Measurements from ENCODE around the gene EPHA8.
A peak's percentile ranks its signal among the peaks of the same experiment; 100 is the strongest.

Gene EPHA8

DNA sequence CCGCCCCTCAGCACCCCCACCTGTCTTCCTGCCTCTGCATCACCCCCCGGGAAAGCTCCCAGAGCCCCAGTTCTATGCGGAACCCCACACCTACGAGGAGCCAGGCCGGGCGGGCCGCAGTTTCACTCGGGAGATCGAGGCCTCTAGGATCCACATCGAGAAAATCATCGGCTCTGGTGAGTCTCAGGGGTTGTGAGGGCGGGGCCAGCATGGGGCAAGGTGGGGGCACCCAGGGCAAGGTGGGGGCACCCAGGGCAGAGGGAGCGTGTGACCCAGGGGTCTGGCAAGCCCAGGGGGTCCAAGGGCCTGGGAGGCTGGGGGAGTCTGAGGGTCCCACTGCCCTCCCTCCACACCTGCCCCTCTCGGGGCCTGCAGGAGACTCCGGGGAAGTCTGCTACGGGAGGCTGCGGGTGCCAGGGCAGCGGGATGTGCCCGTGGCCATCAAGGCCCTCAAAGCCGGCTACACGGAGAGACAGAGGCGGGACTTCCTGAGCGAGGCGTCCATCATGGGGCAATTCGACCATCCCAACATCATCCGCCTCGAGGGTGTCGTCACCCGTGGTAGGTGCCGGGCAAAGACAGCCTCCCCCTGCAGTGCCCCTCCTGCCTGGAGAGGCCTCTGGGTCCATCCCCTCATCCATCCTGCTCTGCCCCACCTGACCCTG, 34.1 kb downstream of the EPHA8 start:
- H3K79me2 ChIP-seq (ENCODE audit: control insufficient read depth, insufficient read depth, low read length, poor library complexity), result no peaks in the 10 kb centered on the region
- H2AFZ ChIP-seq (ENCODE audit: insufficient read depth, low read length, poor library complexity), result no peak overlapping the region
- no peak for DNase-seq
- peaks cover 2% of the 10 kb centered on the region for H3K27me3 ChIP-seq (ENCODE audit: insufficient read depth, low read length)
- no peak overlapping the region for H3K14ac ChIP-seq (ENCODE audit: low read length)
- H3K4ac ChIP-seq (ENCODE audit: low read depth, low read length), result no peak overlapping the region
- no peak overlapping the region for H3K27ac ChIP-seq (ENCODE audit: low read depth, low read length)
- no peak overlapping the region for H3K9ac ChIP-seq (ENCODE audit: low read length)
- no peak overlapping the region for H2AK5ac ChIP-seq (ENCODE audit: low read length)
- H4K12ac ChIP-seq (ENCODE audit: low read depth, low read length), result no peak overlapping the region
- WGBS (ENCODE audit: extremely low coverage, insufficient coverage, insufficient read length), result no CpG with 5 or more reads among the region's 30 CpGs
- H2BK5ac ChIP-seq (ENCODE audit: low read depth, low read length, poor library complexity), result no peak overlapping the region
- no peak overlapping the region for H3K4me2 ChIP-seq (ENCODE audit: low read length)
- H3K4me3 ChIP-seq (ENCODE audit: low read depth, low read length), result no peak overlapping the region
- no peaks in the 10 kb centered on the region for H3K79me1 ChIP-seq (ENCODE audit: low read length)
- H2BK120ac ChIP-seq (ENCODE audit: insufficient read depth, low read length, poor library complexity), result no peak overlapping the region
- peaks cover 5% of the 10 kb centered on the region for H3K9me3 ChIP-seq (ENCODE audit: insufficient read depth, low read depth, low read length)
- no peak overlapping the region for H4K8ac ChIP-seq (ENCODE audit: low read depth, low read length)
- no peaks in the 10 kb centered on the region for H3K4me1 ChIP-seq (ENCODE audit: control insufficient read depth in 1 of 2, insufficient read depth in 2 of 2, low read length in 2 of 2)
- H3K18ac ChIP-seq (ENCODE audit: low read length), result no peak overlapping the region
- no peak overlapping the region for H2BK12ac ChIP-seq (ENCODE audit: low read length)
- H3K23ac ChIP-seq (ENCODE audit: low read length), result no peak overlapping the region
- no peak overlapping the region for H4K91ac ChIP-seq (ENCODE audit: low read depth, low read length)
- H3K36me3 ChIP-seq (ENCODE audit: control insufficient read depth in 1 of 2, insufficient read depth in 2 of 2, low read length in 2 of 2), result no peaks in the 10 kb centered on the region

- DNase-seq, result no peak
- Histone ChIP-seq H3K9me3 (ENCODE audit: insufficient read depth, low read depth, low read length) (peaks cover 5% of the 10 kb centered on the region), H3K4me1 (ENCODE audit: control insufficient read depth in 1 of 2, insufficient read depth in 2 of 2, low read length in 2 of 2) (no peaks in the 10 kb centered on the region), H3K36me3 (ENCODE audit: control insufficient read depth in 1 of 2, insufficient read depth in 2 of 2, low read length in 2 of 2) (no peaks in the 10 kb centered on the region), H2BK12ac (ENCODE audit: low read length) (no peak overlapping the region), H3K4me3 (ENCODE audit: low read depth, low read length) (no peak overlapping the region), H4K12ac (ENCODE audit: low read depth, low read length) (no peak overlapping the region), H3K14ac (ENCODE audit: low read length) (no peak overlapping the region), H2BK5ac (ENCODE audit: low read depth, low read length, poor library complexity) (no peak overlapping the region), H3K18ac (ENCODE audit: low read length) (no peak overlapping the region), H3K27ac (ENCODE audit: low read depth, low read length) (no peak overlapping the region), H2BK120ac (ENCODE audit: insufficient read depth, low read length, poor library complexity) (no peak overlapping the region), H3K4ac (ENCODE audit: low read depth, low read length) (no peak overlapping the region), H2AK5ac (ENCODE audit: low read length) (no peak overlapping the region), H2AFZ (ENCODE audit: insufficient read depth, low read length, poor library complexity) (no peak overlapping the region), H3K9ac (ENCODE audit: low read length) (no peak overlapping the region), H4K91ac (ENCODE audit: low read depth, low read length) (no peak overlapping the region), H3K79me2 (ENCODE audit: control insufficient read depth, insufficient read depth, low read length, poor library complexity) (no peaks in the 10 kb centered on the region), H3K79me1 (ENCODE audit: low read length) (no peaks in the 10 kb centered on the region), H3K27me3 (ENCODE audit: insufficient read depth, low read length) (peaks cover 2% of the 10 kb centered on the region), H4K8ac (ENCODE audit: low read depth, low read length) (no peak overlapping the region), H3K23ac (ENCODE audit: low read length) (no peak overlapping the region), H3K4me2 (ENCODE audit: low read length) (no peak overlapping the region)
- WGBS (ENCODE audit: extremely low coverage, insufficient coverage, insufficient read length), result no CpG with 5 or more reads among the region's 8 CpGs
These were observed 34.7 kb downstream of the EPHA8 start for GRCh38 chr1:22597996-22598395.

DNA sequence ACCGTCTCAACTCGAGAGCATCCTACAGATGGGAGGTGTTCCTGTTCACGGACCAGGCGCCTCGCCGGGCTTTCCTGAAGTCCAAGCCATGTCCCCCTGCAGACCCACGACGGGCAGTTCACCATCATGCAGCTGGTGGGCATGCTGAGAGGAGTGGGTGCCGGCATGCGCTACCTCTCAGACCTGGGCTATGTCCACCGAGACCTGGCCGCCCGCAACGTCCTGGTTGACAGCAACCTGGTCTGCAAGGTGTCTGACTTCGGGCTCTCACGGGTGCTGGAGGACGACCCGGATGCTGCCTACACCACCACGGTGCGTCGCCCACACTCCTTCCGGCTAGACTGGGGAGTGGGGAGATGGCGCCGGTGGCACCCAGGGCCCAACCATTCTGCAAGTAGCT, 35.4 kb downstream of the EPHA8 start:
- no peak overlapping the region for H3K4me2 ChIP-seq (ENCODE audit: low read length)
- H3K36me3 ChIP-seq (ENCODE audit: control insufficient read depth in 1 of 2, insufficient read depth in 2 of 2, low read length in 2 of 2), result no peaks in the 10 kb centered on the region
- no CpG with 5 or more reads among the region's 24 CpGs for WGBS (ENCODE audit: extremely low coverage, insufficient coverage, insufficient read length)
- H3K14ac ChIP-seq (ENCODE audit: low read length), result no peak overlapping the region
- H3K4me3 ChIP-seq (ENCODE audit: low read depth, low read length), result no peak overlapping the region
- no peak overlapping the region for H2BK12ac ChIP-seq (ENCODE audit: low read length)
- no peak overlapping the region for H2BK5ac ChIP-seq (ENCODE audit: low read depth, low read length, poor library complexity)
- no peaks in the 10 kb centered on the region for H3K79me2 ChIP-seq (ENCODE audit: control insufficient read depth, insufficient read depth, low read length, poor library complexity)
- no peak overlapping the region for H2AFZ ChIP-seq (ENCODE audit: insufficient read depth, low read length, poor library complexity)
- H4K12ac ChIP-seq (ENCODE audit: low read depth, low read length), result no peak overlapping the region
- peaks cover 2% of the 10 kb centered on the region for H3K9me3 ChIP-seq (ENCODE audit: insufficient read depth, low read depth, low read length)
- H3K4ac ChIP-seq (ENCODE audit: low read depth, low read length), result no peak overlapping the region
- no peak overlapping the region for H2AK5ac ChIP-seq (ENCODE audit: low read length)
- H2BK120ac ChIP-seq (ENCODE audit: insufficient read depth, low read length, poor library complexity), result no peak overlapping the region
- no peak overlapping the region for H3K9ac ChIP-seq (ENCODE audit: low read length)
- H3K18ac ChIP-seq (ENCODE audit: low read length), result no peak overlapping the region
- H3K27ac ChIP-seq (ENCODE audit: low read depth, low read length), result no peak overlapping the region
- H4K8ac ChIP-seq (ENCODE audit: low read depth, low read length), result no peak overlapping the region
- no peak overlapping the region for H3K23ac ChIP-seq (ENCODE audit: low read length)
- no peak overlapping the region for H4K91ac ChIP-seq (ENCODE audit: low read depth, low read length)
- H3K27me3 ChIP-seq (ENCODE audit: insufficient read depth, low read length), result no peaks in the 10 kb centered on the region
- no peak for DNase-seq
- no peaks in the 10 kb centered on the region for H3K4me1 ChIP-seq (ENCODE audit: control insufficient read depth in 1 of 2, insufficient read depth in 2 of 2, low read length in 2 of 2)
- H3K79me1 ChIP-seq (ENCODE audit: low read length), result no peaks in the 10 kb centered on the region

DNA sequence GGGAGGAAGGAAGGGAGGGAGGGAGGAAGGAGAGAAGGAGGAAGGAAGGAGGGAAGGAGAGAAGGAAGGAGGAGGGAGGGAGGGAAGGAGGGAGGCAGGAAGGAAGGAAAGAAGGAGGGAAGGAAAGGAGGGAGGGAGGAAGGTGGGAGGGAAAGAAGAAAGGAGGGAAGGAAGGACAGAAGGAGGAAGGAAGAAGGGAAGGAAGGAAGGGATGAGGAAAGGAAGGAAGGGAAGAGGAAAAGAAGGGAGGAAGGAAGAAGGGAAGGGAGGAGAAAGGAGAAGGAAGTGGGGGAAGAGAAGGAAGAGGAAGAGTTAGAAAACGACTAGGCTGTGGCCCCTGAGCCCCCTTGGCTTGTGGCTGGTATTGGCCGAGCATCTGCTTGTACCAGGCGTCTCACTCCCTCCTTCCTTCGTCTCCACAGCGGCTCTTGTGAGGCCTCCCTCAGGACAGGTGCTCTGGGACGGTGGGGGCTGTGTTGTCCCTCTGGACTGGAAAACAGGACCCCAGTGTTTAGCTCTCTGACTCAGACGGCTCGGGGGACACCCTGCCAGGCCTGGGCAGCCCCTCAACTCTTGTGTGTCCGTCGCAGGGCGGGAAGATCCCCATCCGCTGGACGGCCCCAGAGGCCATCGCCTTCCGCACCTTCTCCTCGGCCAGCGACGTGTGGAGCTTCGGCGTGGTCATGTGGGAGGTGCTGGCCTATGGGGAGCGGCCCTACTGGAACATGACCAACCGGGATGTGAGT, 37.0 kb downstream of the EPHA8 start:
- 40% methylated on average over 1 of the region's 22 CpGs for WGBS (ENCODE audit: extremely low coverage, insufficient coverage, insufficient read length)
- H3K36me3 ChIP-seq (ENCODE audit: control insufficient read depth in 1 of 2, insufficient read depth in 2 of 2, low read length in 2 of 2), result no peaks in the 10 kb centered on the region
- H3K4me1 ChIP-seq (ENCODE audit: control insufficient read depth in 1 of 2, insufficient read depth in 2 of 2, low read length in 2 of 2), result no peaks in the 10 kb centered on the region
- no peaks in the 10 kb centered on the region for H3K9me3 ChIP-seq (ENCODE audit: insufficient read depth, low read depth, low read length)
- H4K12ac ChIP-seq (ENCODE audit: low read depth, low read length), result no peak overlapping the region
- no peak overlapping the region for H3K4me2 ChIP-seq (ENCODE audit: low read length)
- H3K14ac ChIP-seq (ENCODE audit: low read length), result no peak overlapping the region
- peak in 1 of 2 donors; percentile 21 for DNase-seq
- H3K79me1 ChIP-seq (ENCODE audit: low read length), result no peaks in the 10 kb centered on the region
- H3K23ac ChIP-seq (ENCODE audit: low read length), result no peak overlapping the region
- H2BK5ac ChIP-seq (ENCODE audit: low read depth, low read length, poor library complexity), result no peak overlapping the region
- no peak overlapping the region for H3K4ac ChIP-seq (ENCODE audit: low read depth, low read length)
- H4K91ac ChIP-seq (ENCODE audit: low read depth, low read length), result no peak overlapping the region
- H2BK12ac ChIP-seq (ENCODE audit: low read length), result no peak overlapping the region
- H3K27ac ChIP-seq (ENCODE audit: low read depth, low read length), result no peak overlapping the region
- H3K4me3 ChIP-seq (ENCODE audit: low read depth, low read length), result no peak overlapping the region
- H2BK120ac ChIP-seq (ENCODE audit: insufficient read depth, low read length, poor library complexity), result no peak overlapping the region
- H4K8ac ChIP-seq (ENCODE audit: low read depth, low read length), result no peak overlapping the region
- no peaks in the 10 kb centered on the region for H3K79me2 ChIP-seq (ENCODE audit: control insufficient read depth, insufficient read depth, low read length, poor library complexity)
- H2AK5ac ChIP-seq (ENCODE audit: low read length), result no peak overlapping the region
- no peak overlapping the region for H3K9ac ChIP-seq (ENCODE audit: low read length)
- H3K18ac ChIP-seq (ENCODE audit: low read length), result no peak overlapping the region
- no peaks in the 10 kb centered on the region for H3K27me3 ChIP-seq (ENCODE audit: insufficient read depth, low read length)
- H2AFZ ChIP-seq (ENCODE audit: insufficient read depth, low read length, poor library complexity), result no peak overlapping the region
